HEK293T (cell line): ENCODE data around the gene PTPRG.
A peak's percentile ranks its signal among the peaks of the same experiment; 100 is the strongest.

Experiments
- CTCF ChIA-PET: fragments of 350-600 bp; formaldehyde crosslinking; extraction: SDS; loops from one replicate; lab custom pipeline; 2021; ENCODE audit warnings: antibody characterized with exemption, inconsistent platforms; lab: Yijun Ruan, JAX
- POLR2A ChIA-PET: fragments of 350-600 bp; formaldehyde crosslinking; extraction: SDS; loops from one replicate; lab custom pipeline; 2020; ENCODE audit warnings: antibody characterized with exemption, inconsistent platforms; lab: Yijun Ruan, JAX
- DNase-seq: peaks from one replicate; pipeline ENCODE4 v3.0.0; 2012; ENCODE audit warnings: mixed read lengths; ENCODE audit errors: extremely low spot score
- ARNT ChIP-seq: fragments of 450-650 bp; IDR thresholded peaks from 2 replicates; pipeline ENCODE4 v1.6.1; 2017; ENCODE audit warnings: mild to moderate bottlenecking
- BHLHE40 ChIP-seq: fragments of 450-650 bp; IDR thresholded peaks from 2 replicates; pipeline ENCODE4 v1.6.1; 2016; ENCODE audit warnings: mild to moderate bottlenecking, moderate library complexity, borderline replicate concordance
- CTBP1 ChIP-seq: fragments of 450-650 bp; IDR thresholded peaks from 2 replicates; pipeline ENCODE4 v1.6.1; 2016; ENCODE audit warnings: borderline replicate concordance
- ELF4 ChIP-seq: fragments of 450-650 bp; IDR thresholded peaks from 2 replicates; pipeline ENCODE4 v1.6.1; 2017; ENCODE audit warnings: antibody characterized with exemption
- FOXA1 ChIP-seq: fragments of 450-650 bp; IDR thresholded peaks from 2 replicates; pipeline ENCODE4 v1.6.1; 2016; ENCODE audit warnings: mild to moderate bottlenecking
- FOXK2 ChIP-seq: fragments of 450-650 bp; IDR thresholded peaks from 2 replicates; pipeline ENCODE4 v1.6.1; 2016; ENCODE audit warnings: mild to moderate bottlenecking
- FOXM1 ChIP-seq: fragments of 450-650 bp; IDR thresholded peaks from 2 replicates; pipeline ENCODE4 v1.6.1; 2017; ENCODE audit warnings: mild to moderate bottlenecking, borderline replicate concordance
- HDGF ChIP-seq: fragments of 450-650 bp; IDR thresholded peaks from 2 replicates; pipeline ENCODE4 v1.6.1; 2017; ENCODE audit warnings: antibody characterized with exemption, borderline replicate concordance
- L3MBTL2 ChIP-seq: fragments of 450-650 bp; conservative IDR thresholded peaks from 2 replicates; pipeline ENCODE4 v1.6.1; 2016; ENCODE audit warnings: mild to moderate bottlenecking
- LEF1 ChIP-seq: fragments of 450-650 bp; IDR thresholded peaks from 2 replicates; pipeline ENCODE4 v1.6.1; 2017; ENCODE audit warnings: mild to moderate bottlenecking, borderline replicate concordance
- NFRKB ChIP-seq: fragments of 450-650 bp; IDR thresholded peaks from 2 replicates; pipeline ENCODE4 v1.6.1; 2016; ENCODE audit warnings: mild to moderate bottlenecking, moderate library complexity
- SP1 ChIP-seq: fragments of 450-650 bp; IDR thresholded peaks from 2 replicates; pipeline ENCODE4 v1.6.1; 2017
- SUZ12 ChIP-seq: fragments of 450-650 bp; IDR thresholded peaks from 2 replicates; pipeline ENCODE4 v1.6.1; 2016; ENCODE audit warnings: mild to moderate bottlenecking
- TARDBP ChIP-seq: fragments of 450-650 bp; IDR thresholded peaks from 2 replicates; pipeline ENCODE4 v1.6.1; 2016
- ZNF384 ChIP-seq: fragments of 450-650 bp; IDR thresholded peaks from 2 replicates; pipeline ENCODE4 v1.6.1; 2016
- TF ChIP-seq, protein P1 (sequence below): fragments of 450-650 bp; IDR thresholded peaks from 2 replicates; pipeline ENCODE4 v1.6.1; 2016

The PTPRG gene

DNA sequence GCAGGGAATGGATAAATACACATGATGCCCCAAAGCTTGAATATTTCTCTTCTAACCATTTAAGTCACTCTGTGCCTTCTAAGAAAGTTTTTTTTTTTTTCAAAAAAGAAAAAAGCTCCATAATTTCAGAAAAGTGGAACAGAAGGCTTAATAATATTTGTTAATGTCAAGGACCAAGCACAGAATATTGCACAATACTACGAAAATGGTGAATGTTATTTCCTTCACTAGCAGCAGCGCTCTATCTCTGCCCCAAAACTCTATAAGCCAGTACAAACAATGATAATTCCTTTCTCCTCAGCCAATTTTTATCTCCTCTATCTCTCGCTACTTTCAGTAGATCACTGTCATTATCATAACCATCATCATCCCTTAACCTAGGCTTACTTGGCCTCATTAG is 739.2 kb downstream of the PTPRG start:
- ChIA-PET CTCF (no interaction called here), POLR2A (interaction anchor here (1.0 kb wide), 1 partner anchor 15 kb away, joined by 3 read pairs; no protein-coding TSS in a partner anchor)
- no peak for TF ChIP-seq FOXM1
- TF ChIP-seq HDGF = no peak
- TF ChIP-seq FOXA1 = no peak
- TF ChIP-seq SUZ12 = no peak
- TF ChIP-seq BHLHE40 = no peak
- no peak for TF ChIP-seq ARNT
- no peak for TF ChIP-seq SP1
- no peak for TF ChIP-seq LEF1
- no peak for TF ChIP-seq NFRKB
- no peak for TF ChIP-seq CTBP1
- TF ChIP-seq ELF4 = no peak
- TF ChIP-seq TARDBP = no peak
- TF ChIP-seq, protein P1, sequence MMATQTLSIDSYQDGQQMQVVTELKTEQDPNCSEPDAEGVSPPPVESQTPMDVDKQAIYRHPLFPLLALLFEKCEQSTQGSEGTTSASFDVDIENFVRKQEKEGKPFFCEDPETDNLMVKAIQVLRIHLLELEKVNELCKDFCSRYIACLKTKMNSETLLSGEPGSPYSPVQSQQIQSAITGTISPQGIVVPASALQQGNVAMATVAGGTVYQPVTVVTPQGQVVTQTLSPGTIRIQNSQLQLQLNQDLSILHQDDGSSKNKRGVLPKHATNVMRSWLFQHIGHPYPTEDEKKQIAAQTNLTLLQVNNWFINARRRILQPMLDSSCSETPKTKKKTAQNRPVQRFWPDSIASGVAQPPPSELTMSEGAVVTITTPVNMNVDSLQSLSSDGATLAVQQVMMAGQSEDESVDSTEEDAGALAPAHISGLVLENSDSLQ = no peak
- no peak for TF ChIP-seq FOXK2
- TF ChIP-seq L3MBTL2 = no peak
- TF ChIP-seq ZNF384 = no peak
- DNase-seq = no peak

DNA sequence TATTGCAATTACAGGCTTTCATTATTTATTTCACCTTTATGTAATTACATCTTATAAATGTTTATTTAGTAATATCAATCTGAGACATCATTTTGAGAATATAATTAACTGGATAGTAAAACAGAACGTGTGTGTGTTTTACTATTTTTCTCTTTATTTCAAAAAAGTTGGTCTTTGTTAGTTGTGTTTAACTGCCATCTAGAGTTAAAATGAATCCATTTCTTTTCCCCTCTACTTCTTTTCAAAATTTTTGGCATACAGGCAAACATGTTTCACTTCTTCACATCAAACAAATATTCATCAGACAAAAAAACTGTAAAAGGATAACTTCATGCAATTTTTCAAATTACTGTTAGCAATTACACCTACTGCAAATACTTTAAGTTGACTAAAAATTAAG is 750.8 kb downstream of the PTPRG start:
- DNase-seq = no peak
- TF ChIP-seq FOXA1 (no peak), SP1 (no peak), FOXK2 (no peak), HDGF (no peak), NFRKB (no peak), FOXM1 (no peak), CTBP1 (no peak), ELF4 (no peak), LEF1 (no peak), L3MBTL2 (no peak), SUZ12 (no peak), ARNT (no peak)
- TF ChIP-seq, protein P1 = no peak
- POLR2A ChIA-PET = no interaction called here
- CTCF ChIA-PET = no interaction called here

DNA sequence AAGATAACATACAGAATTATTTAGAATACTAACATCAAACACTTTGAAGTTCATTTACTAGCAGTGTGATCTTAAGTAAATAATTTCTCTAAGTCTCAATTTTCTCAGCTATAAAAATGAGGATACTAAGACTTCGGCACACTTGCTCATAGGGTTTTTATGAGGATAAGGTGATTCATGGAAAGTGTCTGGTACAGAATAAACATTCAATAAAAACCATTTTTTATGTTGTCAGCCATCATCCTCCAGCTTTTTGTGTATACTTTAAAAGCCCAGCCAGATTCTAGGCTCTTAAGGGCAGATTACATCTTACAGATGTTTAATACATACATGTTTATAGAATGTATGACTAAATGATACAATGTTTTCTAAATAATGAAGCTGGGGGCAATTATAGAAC is 755.2 kb downstream of the PTPRG start:
- DNase-seq = no peak
- TF ChIP-seq ELF4 (no peak), TARDBP (no peak)
- TF ChIP-seq, protein P1 = peak; percentile 33; the same call in 1 of the 2 replicates
- CTCF ChIA-PET = no interaction called here
- POLR2A ChIA-PET = no interaction called here

DNA sequence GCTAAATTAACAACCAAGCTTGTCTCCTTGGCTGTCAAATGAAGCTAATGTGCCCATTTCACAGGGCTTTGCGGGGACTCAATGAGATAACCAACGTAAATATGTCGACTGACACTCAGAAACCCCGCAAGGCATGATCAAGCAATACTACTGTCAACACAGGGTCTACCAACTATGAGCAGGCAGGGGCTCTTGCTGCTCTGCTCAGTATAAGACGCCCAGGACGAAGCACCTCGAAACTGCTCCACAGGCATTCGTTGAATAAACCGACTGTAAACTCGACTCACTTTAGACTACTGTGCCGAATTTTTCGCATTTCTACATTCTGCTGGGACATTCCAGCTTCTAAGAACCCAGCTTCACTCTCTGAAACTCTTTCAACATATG is 757.0 kb downstream of the PTPRG start:
- TF ChIP-seq FOXK2 = no peak
- no peak for TF ChIP-seq BHLHE40
- TF ChIP-seq ARNT = no peak
- TF ChIP-seq, protein P1 = no peak
- no peak for TF ChIP-seq TARDBP
- TF ChIP-seq CTBP1 = no peak
- TF ChIP-seq ELF4 = no peak
- TF ChIP-seq NFRKB = no peak
- TF ChIP-seq FOXA1 = no peak
- no peak for TF ChIP-seq SUZ12
- TF ChIP-seq FOXM1 = no peak
- TF ChIP-seq HDGF = no peak
- no peak for TF ChIP-seq L3MBTL2
- no peak for TF ChIP-seq SP1
- TF ChIP-seq ZNF384 = no peak
- TF ChIP-seq LEF1 = no peak
- DNase-seq = peak; percentile 6
- ChIA-PET CTCF (no interaction called here), POLR2A (interaction anchor here (0.8 to 1.5 kb wide), 7 partner anchors 11 to 283 kb away, joined by 3 to 6 read pairs (median 3); no protein-coding TSS in a partner anchor)

DNA sequence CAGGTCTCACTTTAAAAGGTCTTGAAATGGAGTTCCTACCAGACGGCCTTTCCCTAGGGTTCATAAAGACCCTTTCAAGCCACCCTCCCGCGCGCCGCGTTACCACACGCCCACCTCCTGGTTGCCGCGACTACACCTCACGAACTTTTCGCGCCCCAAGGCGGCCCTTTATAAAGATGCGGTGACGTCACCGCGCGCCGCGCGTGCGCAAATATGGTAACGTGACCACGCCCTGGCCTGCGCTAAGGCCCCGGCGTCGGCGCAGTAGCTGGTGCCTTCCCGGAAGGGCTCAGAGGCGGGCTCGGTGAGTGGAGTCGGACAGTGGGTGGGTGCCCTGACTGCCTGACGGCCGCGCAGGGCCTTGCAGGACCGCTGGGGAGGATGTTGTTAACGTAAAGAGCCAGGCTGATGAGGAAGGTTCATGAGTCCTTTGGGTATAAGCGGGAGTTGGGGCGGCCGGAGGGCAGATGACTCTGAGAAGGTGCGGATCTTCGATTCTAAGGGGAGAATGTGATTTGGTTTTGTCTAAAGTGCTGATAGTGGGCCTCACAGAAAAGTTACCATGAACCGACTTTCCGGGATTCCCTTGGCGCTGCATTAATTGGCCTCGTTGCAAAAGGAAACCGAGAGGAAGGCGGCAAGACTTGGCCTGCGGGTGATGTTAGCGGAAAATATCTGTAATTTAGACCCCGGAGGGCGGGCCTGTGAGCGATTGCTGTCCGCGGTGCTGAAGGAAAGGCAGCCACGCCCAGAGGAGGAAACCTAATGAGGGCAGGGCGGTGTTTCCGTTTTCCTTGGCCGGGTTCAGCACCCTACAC is 757.6 kb downstream of the PTPRG start:
- CTCF ChIA-PET = no interaction called here
- peak; percentile 90 for DNase-seq
- POLR2A ChIA-PET = interaction anchor here (0.7 to 1.5 kb wide), 8 partner anchors 11 to 282 kb away, joined by 3 to 6 read pairs (median 3); no protein-coding TSS in a partner anchor
- TF ChIP-seq ZNF384 = no peak
- TF ChIP-seq, protein P1 = no peak
- no peak for TF ChIP-seq FOXM1
- TF ChIP-seq CTBP1 = no peak
- TF ChIP-seq ELF4 = peak; percentile 73
- no peak for TF ChIP-seq BHLHE40
- TF ChIP-seq SP1 = no peak
- no peak for TF ChIP-seq TARDBP
- TF ChIP-seq SUZ12 = no peak
- peak; percentile 92 for TF ChIP-seq L3MBTL2
- TF ChIP-seq NFRKB = no peak
- TF ChIP-seq FOXK2 = no peak
- TF ChIP-seq ARNT = no peak
- TF ChIP-seq FOXA1 = no peak
- TF ChIP-seq LEF1 = no peak
- no peak for TF ChIP-seq HDGF
